HG02763 (cell line): ENCODE data around the gene CAMSAP1.

Experiments used
- ATAC-seq: cut with Tn5 transposase; IDR thresholded peaks from one replicate; pipeline ENCODE4 v1.9.1; 2021; ENCODE audit warnings: mild to moderate bottlenecking, moderate library complexity; ENCODE audit not compliant: unreplicated experiment

Gene CAMSAP1

DNA sequence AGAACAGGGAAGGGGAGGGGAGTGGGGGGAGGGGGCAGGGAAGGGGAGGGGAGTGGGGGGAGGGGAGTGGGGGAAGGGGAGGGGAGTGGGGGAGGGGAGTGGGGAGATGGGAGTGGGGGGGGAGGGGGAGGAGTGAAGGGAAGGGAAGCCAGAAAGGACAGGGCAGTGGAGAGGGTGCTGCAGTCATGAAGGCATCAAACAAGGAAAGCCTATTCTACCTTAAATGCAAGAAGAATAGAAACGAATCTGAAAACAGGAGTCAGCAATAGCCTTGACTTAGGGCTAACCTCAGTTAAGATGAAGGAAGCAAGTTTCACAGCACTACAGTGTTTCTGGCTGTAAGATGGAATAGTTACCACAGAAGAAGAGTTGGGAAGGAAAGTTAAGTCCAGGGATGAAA, 59.5 kb downstream of the CAMSAP1 start:
- ATAC-seq = no peak

- ATAC-seq = no peak
Observed at GRCh38 chr9:135840539-135840938, 66.8 kb downstream of the CAMSAP1 start.

GRCh38 chr9:135840107-135840506, 67.2 kb downstream of the CAMSAP1 start:
- no peak for ATAC-seq

DNA sequence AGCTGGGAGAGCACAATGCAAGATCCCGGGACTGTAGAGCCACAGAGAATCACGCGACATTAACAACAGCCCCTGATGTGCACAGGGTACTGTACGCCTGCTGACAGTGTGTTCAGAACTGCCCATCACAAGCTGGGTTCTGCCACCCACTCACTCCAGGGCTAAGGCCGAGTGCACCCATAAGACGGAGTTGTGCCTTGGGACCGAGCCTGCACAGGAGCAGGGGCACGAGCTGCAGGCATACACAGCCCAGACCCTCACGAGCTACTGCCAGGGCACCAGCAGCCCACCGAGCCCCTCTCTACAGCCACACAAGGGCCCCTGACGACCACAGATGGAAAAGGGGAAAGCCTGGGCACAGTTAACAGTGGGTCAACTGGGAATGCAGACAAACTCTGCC, 67.8 kb downstream of the CAMSAP1 start:
- ATAC-seq = no peak

DNA sequence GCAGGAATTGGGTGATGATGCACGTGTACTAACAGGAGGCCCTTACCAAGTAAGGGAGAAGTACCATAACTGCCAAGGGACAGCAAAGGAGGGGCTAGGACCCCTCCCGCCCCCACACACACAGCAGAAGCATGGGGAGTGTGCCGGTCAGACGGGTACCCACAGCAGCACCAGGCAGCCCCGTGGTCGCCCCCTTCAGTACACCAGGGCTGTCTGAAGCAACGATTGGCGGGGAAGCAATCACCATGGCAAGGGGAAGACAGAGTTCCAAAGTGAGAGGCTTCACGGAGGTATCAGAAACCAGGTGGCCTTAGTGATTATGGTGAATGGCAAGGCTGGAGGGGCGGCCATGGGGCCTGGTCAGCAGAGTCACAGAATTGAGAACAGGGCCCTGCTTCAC, 72.2 kb downstream of the CAMSAP1 start:
- no peak for ATAC-seq

DNA sequence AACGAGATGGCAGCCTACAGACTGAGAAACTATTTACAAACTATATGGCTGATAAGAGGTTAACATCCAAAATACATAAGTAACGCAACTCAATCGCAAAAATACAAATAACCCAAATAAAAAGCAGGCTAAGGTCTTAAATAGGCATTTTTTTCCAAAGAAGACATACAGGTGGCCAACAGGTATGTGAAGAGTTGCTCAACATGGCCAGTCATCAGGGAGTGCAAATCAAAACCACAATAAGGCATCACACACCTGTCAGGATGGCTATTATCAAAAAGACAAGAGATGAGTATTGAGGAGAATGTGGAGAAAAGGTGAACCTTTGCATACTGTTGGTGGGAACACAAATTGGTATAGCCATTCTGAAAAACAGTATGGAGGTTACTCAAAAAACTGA, 73.5 kb downstream of the CAMSAP1 start:
- no peak for ATAC-seq

DNA sequence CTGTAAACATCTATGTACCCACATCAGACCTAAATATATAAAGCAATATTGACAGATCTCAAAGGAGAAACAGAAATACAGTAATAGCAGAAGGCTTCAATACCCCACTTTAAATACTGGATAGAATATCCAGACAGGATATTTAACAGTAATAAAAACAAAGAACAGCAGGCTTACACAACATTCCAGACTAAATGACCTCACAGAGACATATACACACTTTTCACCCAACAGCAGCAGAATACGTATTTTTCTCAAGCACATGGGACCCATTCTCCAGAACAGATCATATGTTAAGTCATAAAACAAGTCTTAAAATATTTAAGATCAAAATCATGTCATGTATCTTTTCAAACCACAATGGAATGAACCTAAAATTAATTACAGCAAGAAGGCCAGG, 76.8 kb downstream of the CAMSAP1 start:
- no peak for ATAC-seq

- ATAC-seq = no peak
Observed at GRCh38 chr9:135828656-135829055, 78.7 kb downstream of the CAMSAP1 start.

DNA sequence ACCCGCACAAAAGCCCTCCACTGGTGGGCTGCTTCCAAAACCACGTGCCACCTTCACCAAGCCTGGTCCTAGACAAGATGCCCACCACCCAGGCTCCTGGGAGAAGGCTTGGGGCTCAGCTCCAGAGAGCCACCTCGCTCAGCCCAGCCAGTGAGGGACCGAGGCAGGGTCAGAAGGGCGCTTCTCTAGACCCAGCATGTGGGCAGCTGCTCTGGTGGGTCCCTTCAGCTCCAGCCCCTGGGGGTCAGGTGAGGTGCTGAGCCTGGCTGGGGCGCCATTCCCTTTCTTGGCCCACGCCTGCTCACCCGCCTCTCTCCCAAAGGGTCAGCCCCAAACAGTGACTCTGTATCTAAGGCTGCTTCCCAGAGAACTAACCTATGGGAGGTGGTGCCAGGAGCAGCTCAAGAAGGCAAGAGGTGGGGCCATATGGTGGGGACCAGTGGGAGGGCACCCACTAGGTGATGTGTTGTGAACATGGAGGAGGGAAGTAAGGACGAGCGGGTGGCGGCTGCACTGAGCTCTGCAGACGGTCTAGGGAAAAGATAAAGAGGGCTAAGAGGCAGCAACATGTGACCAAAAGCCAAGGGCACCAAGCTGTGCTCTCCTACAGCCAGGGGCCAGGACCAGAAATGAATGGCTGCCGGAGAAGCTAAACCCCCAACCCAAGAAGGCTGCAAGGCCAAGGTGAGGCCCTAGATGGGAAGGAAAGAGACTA, 79.3 kb downstream of the CAMSAP1 start:
- no peak for ATAC-seq

DNA sequence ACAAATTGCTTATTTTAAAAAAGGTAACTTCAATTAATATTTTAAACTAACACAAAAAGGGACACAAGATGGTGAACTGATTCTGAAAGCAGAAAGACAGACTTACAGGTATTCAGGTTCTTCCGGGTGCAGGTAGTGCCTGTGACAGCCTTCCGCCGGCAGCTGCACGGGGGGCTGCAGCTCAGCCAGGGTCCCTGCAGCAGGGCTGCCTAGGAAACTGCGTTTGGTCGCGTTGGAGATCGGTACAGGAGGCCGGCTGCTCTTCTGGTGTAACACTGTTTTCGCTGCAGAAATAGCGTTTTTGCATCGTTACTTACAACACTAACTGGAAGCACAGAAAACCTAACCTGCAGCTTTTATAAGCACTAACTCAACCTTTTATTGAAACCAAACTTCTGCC, 80.0 kb downstream of the CAMSAP1 start:
- no peak for ATAC-seq

DNA sequence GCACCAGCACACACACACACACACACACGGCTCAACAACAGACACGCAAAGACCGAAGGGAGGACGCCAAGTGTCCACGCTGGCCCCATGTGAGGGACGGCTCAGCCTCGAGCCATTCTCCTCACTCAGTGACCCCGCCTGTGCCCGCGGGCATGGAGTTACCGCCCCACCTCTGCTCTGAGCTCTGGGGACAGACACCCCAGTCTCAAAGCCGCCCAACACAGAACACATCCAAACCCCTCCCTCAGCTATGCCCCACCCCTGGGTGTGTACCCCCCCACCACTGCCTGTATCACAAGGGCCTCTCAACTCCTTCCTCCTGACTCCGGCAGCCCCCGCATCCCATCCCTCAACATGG, 81.2 kb downstream of the CAMSAP1 start:
- no peak for ATAC-seq

DNA sequence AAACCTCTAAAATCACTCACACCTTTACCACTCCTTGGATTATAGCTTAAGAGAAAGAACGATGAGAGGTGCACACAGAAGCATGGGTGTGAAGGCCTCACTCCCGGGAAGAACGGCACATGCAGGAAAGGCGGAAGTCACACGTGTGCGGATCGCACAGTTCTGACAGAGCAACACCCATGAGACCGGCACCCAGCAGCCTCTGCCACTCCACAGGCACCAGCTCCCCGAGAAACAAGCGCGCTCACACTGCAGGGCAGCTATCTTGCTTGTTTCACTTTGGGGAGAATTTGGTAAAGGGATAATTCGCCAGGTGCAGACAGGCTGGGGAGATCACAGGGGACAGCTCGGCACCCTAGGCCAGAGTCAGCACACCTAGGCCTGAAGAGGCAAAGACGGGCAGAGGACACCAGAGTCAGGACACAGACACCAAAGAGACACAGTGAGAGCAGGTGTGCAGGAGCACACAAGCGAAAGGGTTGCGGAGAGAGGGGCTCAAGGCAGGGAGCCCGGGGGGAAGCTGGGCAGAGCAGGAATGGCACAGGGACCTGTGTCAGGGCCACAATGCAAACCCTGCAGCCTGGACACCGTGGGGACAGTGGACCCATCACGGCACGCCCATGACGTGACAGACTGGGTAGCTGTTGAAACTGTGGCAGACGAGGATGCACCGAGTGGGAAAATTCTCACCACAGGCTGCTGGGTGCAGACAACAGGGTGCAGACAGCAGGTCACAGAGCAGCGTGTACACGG, 81.7 kb downstream of the CAMSAP1 start:
- no peak for ATAC-seq

DNA sequence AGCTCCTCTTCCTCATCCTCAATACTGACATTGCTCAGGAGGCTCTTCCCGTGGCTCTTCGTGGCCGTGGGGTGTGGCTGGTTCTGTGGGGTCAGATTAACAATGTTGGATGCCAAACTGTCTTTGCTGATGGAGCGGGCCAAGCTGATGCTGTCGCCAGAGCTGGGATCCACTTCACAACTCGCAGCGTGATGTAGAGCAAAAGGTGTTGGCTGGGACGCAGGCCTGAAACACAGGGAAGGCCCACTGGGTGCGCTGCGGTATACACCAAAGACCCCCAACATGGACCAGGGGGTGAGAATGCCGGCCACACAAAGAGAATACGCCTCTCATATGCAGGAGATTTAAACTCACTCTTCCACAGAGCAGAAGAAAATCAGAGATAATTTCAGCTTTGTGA, 84.3 kb downstream of the CAMSAP1 start:
- ATAC-seq = no peak

- ATAC-seq = no peak
Observed at GRCh38 chr9:135822374-135822755, 85.0 kb downstream of the CAMSAP1 start.

DNA sequence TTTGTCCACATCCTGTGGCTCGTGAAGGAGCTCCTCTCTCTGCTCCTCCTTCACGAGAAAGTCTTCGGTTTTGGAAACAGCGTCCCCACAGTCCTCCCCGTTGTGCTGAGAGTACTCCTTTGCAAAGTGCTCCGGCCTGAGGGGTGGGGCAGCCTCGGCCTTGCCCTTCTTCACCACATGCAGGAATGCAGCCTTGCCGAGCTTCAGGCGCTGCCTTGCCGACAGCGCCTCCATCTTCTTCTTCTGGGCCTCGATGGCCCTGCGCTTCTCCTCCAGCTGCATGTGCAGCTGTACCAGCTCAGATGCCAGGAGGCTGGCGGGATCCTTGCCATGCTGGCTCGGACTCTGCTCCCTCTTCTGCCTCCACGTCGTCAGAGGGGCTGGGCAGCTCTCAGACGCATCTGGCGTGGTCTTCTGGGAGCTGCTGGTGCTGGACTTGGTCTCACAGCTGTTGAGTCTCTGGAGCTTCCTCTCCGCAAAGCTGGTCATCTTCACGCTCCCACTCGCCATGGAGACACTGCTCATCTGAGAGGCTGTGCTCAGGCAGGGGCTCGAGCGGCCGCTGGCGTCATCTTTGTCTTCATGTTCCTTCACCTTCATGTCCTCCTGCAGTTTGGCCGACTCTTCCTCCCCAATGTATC, 85.5 kb downstream of the CAMSAP1 start:
- no peak for ATAC-seq

- ATAC-seq = no peak
Observed at GRCh38 chr9:135821116-135821515, 86.2 kb downstream of the CAMSAP1 start.

GRCh38 chr9:135820661-135821060, 86.7 kb downstream of the CAMSAP1 start:
- ATAC-seq = no peak

GRCh38 chr9:135819905-135820304, 87.4 kb downstream of the CAMSAP1 start:
- ATAC-seq = no peak

GRCh38 chr9:135818718-135819475, 88.4 kb downstream of the CAMSAP1 start:
- ATAC-seq = no peak

GRCh38 chr9:135817951-135818717, 89.2 kb downstream of the CAMSAP1 start:
- no peak for ATAC-seq

- ATAC-seq = no peak
Observed at GRCh38 chr9:135816651-135816970, 90.7 kb downstream of the CAMSAP1 start.
